Measurements from ENCODE around the gene RIPOR3. TPM values are rescaled to one million over a fixed set of nuclear protein-coding genes. Genes with fewer than 3 reads are reported as not detected.
"Not testable (repeated sequence)": the region's sequence is repeated elsewhere in the genome, so short reads cannot be mapped to it uniquely, and the experiment has no call there.

RIPOR3 gene
- total RNA-seq, 1 donor from 2014 or later: 1.7 TPM

DNA sequence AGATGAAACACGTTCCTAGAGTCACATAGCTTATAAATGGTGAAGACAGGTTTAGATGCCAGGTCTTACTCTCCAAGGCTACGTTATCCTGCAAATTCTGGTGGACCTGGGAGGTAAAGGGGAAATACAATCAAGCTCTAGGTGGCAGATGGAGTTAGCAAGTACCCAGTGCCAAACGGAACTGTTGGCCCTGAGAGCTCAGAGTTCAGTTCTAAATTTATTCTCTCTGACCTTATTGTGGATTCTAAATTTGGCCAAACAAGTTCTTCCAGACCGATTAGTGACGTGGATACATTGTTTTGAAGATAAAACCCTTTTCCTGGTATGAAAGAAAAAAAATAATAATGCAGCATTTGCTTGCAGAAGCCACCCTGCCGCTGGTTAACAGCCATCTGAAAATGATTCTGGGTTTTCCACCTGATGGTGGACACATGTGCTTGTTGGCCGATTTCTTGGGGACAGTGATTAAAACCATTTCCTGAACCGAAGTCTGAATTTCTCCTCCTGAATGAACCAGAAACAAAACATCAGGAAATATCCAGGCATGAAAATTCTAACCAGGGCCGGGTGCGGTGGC lies 32.5 kb downstream of the RIPOR3 start:
- DNase-seq: no peak

DNA sequence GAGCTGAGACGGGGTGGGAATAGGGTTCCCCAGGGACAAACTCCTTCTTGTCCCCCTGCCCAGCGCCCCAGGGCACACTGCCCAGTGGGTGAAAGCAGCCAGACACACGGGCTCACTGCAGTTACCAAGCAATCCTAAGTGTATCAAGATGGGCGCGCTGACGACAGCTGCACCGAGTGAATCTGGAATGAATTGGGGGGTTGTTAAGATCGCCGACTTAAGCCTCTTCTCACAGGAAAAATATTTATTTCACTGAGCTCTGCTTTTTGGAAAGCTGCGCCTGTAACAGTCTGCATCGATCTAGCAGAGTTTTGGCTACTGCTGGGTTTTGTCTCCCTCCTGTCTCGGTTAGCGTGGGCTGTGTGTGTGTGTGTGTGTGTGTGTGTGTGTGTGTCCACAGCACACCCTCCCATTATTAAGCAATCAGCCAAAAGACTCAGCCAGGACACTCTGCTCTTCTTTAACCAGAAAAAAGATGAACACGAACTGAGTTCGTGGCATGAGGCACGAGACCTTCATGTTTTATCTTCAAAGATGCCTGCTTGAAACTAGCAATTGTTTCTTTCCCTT lies 35.9 kb downstream of the RIPOR3 start:
- DNase-seq: no peak

DNA sequence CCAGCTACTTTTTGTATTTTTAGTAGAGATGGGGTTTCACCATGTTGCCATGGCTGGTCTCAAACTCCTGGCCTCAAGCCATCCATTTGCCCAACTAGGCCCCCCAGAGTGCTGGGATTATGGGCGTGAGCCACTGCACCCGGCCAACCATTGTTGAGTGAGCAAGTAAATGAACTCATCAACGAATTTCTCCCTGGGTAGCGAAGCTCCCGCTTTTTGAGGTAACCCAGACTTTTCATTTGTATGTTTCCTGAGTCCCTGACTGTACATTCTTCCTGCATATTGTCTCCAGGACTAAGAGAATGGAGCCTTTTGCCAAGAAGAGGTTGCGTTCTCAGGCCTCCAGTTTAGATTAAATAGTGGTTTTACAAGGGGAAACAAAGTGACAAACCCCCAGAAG lies 36.4 kb downstream of the RIPOR3 start:
- DNase-seq: no peak

DNA sequence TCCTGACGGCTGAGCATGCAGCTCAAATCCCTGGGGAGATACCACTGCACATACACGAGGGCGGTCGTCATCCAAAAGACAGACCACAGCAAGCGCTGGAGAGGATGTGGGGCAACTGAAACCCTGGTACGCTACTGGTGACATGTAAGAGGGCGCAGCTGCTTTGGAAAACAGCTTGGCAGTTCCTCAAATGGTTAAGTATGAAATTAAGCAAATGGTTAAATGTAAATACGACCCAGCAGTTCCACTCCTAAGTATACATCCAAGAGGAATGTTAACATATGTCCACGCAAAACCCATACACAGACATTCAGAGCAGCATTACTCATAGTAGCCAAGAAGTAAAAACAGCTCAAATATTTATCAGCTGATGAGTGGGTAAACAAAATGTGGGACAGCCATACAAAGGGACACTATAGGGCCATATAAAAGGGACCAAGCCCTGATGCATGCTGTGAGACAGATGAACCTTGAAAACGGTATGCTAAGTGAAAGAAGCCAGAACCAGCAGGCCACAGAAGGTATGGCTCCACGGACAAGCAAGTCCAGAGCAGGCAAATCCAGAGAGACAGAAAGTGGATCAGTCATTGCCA lies 38.5 kb downstream of the RIPOR3 start:
- no peak for DNase-seq

DNA sequence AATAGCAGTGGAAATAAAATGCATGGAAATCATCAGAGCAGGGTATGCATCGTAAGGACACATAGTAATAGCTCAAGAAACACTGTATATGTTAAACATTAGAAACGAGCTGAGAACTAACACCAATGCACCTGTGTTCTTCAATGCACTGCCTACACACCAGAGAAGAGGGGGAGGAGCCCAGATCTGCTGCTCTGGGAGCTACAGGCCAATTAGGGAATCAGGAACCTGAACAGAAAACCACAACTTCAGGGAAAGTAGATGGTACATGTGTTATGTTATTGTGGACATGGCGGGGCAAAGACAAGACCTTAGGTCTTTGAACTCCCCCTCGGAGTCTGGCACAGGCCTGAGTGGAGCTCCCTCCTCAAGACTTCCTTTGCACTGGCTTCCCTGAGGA lies 39.7 kb downstream of the RIPOR3 start:
- no peak for DNase-seq

DNA sequence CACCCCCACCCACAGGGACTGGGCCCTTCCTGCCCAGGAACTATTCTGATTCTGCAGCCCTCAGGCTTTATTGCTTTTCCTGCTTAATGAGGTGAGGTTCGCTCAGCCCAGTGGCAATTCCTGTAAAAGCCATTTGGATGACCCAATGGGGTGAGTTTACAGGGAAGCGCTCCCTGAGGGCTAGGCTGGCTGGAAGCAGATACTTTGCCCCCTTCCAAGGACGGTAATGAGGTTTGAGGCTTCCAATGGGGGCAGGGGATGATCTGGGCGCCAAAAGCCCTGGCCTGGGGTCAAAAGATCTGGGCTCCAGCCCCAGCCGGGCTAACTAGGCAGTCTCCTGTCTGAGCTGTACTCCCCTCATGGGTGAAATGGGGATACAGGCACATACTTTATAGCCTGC lies 41.8 kb downstream of the RIPOR3 start:
- DNase-seq: no peak

DNA sequence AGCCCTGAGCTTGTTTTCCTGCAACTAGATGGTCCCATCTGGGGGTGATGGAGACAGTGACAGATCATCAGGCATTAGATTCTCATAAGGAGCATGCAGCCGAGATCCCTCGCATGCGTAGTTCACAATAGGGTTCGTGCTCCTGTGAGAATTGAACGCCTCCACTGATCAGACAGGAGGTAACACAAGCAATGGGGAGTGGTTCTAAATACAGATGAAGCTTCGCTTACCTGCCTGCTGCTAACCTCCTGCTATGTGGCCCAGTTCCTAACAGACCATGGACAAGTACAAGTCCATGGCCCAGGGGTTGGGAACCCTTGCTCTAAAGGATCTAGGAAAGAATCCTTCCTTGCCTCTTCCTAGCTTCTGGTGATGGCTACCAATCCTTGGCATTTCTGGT lies 42.7 kb downstream of the RIPOR3 start:
- no peak for DNase-seq

DNA sequence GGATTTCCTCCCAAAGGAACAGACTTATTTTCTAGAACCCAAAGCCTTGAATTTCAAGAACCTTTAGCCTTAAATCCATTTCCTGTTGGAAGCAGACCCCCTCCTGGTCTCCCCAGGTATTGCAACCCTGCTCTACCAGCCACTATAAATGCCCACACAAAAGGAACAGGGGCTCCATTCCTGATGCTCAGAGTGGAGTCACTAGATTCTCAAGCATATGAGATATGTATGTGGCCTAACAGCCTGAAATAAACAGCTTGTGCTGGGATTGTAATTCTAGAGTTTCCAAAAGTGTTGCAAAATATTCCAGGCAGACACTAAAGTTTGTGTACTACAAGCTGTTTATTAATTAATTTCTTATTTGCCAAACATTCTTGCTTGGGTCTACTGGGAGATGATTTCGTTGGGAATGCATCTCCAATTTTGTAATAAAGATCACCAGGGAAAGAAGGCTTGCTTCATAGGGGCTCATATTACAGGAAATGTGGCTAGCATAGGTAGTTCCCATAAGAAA lies 44.8 kb downstream of the RIPOR3 start:
- DNase-seq: no peak

DNA sequence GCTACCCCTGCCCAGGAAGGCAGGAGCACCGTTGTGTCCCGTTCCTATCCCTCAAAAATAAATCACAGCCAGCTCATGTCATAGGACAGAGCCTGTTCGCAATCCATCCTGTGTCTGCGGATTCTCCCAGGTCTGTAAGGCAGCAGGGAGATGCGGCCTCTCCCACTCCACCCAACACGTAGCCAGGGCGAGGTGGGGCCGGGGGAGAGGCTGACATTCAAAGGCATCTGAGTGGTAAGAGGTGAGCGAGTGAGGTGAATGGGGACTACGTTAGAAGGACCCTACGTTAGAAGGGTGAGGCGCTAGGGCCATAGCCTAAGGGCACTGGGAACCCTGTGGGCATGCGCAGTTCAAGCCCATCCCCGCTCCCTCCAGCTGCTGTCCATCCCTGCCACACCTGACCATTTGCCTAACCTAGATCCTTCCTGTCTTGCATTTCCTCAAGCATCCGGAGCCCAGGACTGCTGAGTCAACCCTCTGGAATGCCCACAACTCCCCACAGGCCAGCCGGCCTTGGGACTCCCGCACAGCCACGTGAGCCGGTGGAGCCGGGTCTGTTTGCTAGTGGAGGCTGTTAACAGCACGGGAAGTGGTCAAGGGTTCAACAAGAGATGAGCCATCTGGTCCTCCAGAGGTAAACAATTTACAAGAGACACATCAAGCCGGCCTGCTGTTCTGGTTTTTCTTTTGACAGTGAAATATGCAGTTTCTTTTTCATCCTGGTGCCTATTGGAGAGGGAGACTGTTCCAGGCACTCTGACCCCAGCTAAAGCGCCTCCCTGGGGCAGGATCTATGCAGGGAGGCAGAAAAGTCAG lies 45.9 kb downstream of the RIPOR3 start:
- DNase-seq: no peak

DNA sequence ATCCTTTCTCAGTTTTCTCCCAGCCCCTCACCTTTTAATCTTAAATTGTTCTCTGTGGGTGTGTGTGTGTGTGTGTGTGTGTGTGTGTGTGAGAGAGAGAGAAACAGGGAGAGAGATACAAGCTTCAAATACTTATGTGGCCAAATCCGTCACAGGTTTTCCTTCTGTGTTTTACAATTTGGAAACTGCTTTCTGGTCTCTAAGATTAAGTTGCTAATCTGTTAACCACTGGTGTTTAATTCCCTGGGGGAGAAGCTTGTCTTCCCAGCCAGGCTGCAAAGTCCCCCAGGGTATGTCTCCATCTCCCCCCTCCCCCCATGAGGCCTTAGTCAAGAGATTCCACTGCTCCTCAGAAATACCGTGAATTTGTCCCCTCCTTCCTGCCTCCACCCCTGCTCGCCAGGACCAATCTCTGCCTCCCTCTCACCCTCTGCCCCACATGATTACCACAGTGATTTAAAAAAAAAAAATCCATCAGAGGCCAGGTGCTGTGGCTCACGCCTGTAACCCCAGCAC lies 49.0 kb downstream of the RIPOR3 start:
- no peak for DNase-seq

DNA sequence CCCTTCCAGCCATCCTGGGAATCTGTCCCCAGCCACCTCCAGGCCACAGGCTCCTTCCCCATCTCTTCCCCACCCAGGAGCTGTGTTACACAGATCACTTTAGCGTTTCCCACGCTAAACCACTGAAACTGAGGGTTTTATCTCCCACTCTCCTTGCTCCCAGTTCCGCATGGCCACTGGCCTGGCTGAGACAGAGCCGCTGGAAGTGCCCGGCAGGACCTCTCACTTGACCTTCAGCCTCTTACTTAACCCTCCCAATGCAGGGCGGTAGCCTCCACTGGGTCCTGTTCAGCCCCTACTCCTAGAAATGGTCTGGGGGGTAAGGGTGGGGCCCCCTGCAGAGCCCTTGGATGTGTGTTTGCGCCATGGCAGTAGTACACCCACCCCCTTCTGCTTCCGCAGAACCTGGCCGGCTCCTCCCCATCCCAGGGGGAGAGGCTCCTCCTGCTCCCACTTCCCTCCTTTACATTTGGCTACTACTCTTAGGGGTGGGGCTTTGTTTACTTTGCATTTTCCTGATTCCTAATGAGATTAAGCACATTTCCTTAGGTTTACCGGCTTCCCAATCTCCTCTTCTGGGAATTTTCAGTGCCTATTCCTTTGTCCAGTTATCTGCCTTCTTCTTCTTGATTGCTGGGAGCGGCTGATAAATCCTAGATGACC lies 49.6 kb downstream of the RIPOR3 start:
- not testable (repeated sequence) for DNase-seq

DNA sequence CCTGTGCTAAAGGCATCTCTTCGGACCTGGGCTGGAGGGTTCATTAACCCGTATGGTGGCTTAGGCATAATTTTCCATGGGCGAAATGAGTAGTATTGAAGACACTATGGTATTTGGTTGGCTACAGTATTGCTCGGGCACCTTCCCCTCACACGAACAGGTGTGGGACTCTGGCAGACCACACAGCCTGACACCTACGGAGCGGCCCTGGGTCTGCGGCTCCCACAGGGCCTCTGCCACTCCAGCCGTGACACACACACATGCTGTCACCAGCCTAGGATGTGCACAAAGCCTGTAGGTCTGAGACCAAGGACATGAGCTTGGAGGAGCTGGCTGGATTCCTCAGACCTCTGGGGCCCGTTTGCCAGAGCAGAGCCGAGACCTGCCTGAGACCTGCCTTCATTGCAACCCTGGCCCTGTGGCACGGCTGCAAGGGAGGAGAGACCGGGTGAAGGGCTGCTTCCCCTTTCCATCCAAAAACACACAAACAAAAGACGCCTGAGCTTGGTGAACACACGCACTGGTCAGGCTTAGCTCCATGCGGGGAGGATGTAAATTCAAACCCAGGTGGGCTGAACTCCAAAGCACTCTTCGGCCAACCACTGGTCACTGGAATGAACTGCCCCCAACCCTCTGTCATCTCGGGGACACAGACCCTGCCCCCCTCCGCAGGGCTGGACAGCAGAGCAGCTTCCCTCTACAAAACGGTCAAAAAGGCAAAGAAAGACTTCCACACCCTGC lies 51.2 kb downstream of the RIPOR3 start:
- DNase-seq: not testable (repeated sequence)

DNA sequence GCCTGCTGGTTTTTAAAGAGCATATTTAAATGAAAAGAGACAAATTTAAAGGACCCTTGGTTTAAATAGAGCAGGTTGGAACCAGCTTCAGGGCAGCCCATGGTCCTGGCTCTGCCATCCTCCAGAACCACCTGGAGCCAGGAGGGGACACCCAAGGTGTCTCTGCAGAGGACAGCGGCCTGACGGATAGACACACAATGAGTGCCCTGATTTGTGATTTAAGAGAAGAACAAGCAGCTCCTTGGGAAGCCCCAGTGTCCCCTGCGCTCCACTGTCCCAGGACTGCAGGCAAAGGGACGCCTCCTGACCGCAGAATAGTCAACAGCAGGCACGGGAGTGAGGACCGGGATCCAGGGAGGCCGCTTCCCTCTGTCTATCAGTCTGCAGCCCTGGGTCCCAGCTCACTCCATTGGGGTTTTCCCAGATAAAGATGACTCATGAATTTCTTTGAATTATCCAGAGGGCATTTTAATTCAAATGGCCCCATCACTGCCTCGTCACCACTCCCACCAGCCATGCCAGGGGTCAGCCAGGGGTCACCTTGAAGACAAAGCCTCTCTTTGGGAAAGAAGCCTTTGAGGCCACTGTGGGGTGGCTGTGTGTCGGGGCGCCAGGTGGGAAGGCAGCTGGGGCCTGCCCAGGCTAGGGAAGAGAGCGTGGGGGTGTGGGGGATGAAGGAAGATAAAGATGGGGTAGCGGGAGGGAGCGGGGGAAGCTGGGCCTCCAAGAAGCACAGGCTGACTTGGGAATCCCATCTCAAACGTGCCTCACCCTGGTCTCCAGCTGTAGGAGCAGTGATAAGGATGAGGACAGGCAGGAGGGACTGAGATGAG lies 53.1 kb downstream of the RIPOR3 start:
- not testable (repeated sequence) for DNase-seq

DNA sequence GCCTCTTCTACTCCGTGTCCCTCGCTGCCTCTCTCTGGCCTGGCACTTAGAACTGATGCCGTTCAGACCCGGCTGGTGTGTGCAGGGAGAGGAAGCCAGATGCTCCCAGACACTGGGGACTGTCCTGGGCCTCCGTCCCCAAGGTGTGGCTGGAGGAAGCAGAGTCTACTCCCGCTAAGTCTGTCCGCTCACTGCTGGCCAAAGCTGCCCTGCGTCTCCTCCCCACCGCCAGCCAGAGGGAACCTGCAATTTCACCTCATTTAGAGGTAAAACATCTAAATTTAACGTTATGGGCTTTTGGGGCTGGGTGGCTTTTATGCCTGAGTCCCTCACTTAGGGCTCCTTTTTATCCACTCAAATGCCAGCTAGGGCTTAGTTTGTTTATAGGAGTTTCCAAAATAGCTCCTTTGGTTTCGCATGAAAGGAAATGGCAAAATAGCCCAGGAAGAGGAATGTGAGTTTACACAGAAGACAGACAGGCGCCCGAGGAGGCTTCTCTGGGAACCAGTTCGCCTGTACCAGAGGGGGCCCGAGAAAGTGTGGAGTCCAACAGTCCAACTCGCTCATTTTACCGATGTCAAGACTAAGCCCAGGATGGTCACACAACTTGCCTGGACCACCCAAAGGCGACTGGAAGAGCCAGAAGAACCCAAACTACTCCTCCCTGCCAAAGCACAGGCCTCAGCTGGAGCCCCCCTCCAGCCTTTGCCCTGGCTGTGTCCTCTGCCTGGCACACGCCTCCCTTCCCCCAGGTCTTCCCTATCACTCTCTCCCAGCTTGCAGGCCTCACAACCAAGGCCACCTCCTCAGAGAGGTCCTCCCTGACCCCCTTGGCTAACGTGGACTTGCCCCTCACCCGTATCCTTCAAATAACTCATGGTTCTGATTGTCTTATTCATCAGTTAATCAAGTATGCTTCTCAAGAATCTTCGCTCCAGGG lies 54.5 kb downstream of the RIPOR3 start:
- no peak for DNase-seq

DNA sequence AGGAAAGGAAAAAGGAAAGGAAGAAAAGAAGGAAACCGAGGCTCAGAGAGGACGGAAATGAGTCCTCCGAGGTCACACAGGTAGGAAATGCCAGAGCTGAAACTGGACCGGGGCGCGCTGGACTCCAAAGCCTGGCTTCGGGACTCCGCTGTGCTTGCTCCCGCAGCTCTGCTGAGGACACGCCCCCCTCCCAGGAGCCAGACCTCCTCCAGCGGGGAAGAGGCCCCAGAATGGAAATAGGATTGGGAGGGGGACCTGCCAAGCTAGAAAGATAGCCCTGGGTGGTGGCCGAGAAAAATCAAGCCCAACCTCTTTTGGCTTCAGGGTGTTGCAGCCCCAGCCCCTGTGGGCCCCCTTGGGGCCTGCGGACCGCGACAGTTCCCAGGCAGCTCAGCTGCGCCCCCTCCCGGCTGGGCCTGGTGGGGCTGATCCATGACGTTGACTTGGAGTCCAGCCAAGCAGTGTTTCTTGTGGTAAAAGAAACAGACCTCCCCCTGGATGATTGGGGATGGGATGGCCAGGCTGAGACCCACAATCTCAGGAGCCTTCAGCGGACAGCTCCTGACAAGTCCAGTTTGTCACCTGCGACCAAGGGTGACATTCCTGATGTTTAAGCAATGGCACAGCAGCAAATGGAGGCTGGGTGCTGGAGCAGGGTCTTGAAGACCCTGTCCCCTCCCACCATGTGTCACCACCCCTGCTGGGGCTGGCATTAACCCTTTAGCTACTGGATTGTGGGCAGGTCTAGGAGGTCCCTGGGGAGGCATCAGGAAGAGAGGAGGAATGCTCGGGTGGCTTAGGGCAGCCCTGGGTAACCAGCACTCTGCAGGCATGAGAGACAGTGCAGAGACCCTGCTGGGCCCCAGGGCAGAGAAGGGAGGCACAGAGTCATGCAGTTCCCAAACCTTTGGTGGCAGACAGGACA lies 55.4 kb downstream of the RIPOR3 start:
- no peak for DNase-seq

DNA sequence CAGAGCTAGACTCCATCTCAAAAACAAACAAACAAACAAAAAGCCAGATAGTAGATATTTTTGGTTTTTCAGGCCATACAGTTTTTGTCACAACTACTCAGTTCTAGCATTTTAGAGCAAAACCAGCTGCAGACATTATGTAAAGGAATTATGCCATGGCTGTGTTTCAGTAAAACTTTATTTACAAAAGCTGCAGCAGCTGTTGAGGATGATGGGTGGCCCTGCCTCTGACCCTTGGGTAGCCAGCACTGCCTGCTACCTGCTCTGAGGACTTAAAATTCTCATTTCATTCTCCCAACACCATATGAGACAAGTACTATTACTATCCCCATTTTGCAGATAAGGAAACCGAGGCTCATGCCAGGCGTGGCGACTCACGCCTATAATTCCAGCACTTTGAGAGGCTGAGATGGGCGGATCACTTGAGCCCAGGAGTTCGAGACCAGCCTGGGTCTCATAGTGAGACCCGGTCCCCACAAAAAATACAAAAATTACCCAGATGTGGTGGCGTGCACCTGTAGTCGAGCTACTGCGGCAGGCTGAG lies 56.3 kb downstream of the RIPOR3 start:
- no peak for DNase-seq

DNA sequence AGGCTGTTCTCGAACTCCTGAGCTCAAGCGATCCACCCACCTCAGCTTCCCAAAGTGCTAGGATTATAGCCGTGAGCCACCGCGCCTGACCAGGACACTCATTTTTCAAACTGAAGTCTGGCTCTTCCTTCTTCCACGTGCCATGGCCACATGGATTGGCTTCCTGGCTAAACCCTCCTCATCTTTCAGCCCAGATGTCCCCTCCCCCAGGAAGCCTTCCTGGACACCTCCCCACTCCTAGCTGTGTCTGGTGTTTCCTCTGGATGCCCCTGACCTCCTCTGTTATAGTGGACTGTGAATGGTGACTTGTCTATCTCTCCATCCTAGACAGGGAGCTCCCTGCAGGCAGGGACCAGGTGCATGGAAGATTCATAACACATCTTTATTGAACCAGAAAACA lies 57.2 kb downstream of the RIPOR3 start:
- no peak for DNase-seq

DNA sequence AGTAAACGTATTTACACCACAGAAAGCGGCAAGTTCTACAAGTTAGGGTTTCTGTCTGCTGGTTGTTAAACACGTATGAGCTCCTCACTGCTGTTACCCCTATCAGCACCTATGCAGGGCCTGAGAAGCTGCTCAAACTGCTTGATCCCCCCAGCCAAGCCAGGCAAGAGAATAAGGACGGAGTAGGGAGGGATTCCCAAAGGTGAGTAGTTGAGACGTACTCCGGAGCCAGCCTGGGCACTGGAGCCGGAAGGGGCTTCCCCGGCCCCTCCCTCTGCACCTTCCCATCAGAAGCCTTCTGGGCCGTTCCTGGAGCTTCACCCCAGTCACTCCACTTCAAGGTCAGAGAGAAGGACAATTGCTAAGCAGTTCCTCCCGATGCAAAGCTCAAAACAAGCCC lies 58.0 kb downstream of the RIPOR3 start:
- no peak for DNase-seq
